NT2/D1 (cell line): Measurements from ENCODE around the gene BHLHA15.

Experiments
- SUZ12 ChIP-seq: IDR thresholded peaks from 2 replicates; pipeline ENCODE4 v1.6.1; 2011; ENCODE audit not compliant: insufficient read length, insufficient read depth; ENCODE audit errors: extremely low read depth
- YY1 ChIP-seq: IDR thresholded peaks from 2 replicates; pipeline ENCODE4 v1.6.1; 2011; ENCODE audit not compliant: insufficient read length, insufficient read depth
- ZNF274 ChIP-seq: IDR thresholded peaks from 2 replicates; pipeline ENCODE4 v1.6.1; 2011; ENCODE audit warnings: mild to moderate bottlenecking, low read depth, low read length

GRCh38 chr7:98167653-98168052 is 43.6 kb upstream of the BHLHA15 start:
- TF ChIP-seq ZNF274 (no peak), YY1 (no peak), SUZ12 (no peak)
